Kidney (tissue), 14 donors: Measurements from ENCODE around the gene TIAM2. TPM values are rescaled to one million over a fixed set of nuclear protein-coding genes. Genes with fewer than 3 reads are reported as not detected.

Source experiments
- DNase-seq, 5 donors: peaks; one replicate each; pipeline ENCODE4 v3.0.0-alpha.2; 2013 to 2020
- FAIRE-seq: peaks from 2 replicates; lab custom pipeline; 2012; peaks lifted over from hg19 to GRCh38; lab: Jason Lieb, UNC
- H3K27ac ChIP-seq, 2 donors: one replicate each; pipeline ENCODE4 v1.7.0; 2013; ENCODE audit warnings: low read depth in 2 of 2, low read length in 2 of 2, inconsistent platforms in 1 of 2
- H3K27me3 ChIP-seq: one replicate; pipeline ENCODE4 v1.7.1; 2013; ENCODE audit warnings: low read length, inconsistent platforms; ENCODE audit not compliant: control insufficient read depth, insufficient read depth
- H3K36me3 ChIP-seq, 3 donors: one replicate each; pipeline versions ENCODE4 v1.7.0 to v1.7.1; 2013; ENCODE audit warnings: low read length in 3 of 3, control low read depth in 1 of 3, inconsistent platforms in 1 of 3; ENCODE audit not compliant: insufficient read depth in 3 of 3, control insufficient read depth in 2 of 3
- H3K4me1 ChIP-seq, 3 donors: one replicate each; pipeline versions ENCODE4 v1.7.0 to v1.7.1; 2013; ENCODE audit warnings: low read length in 3 of 3, inconsistent platforms in 1 of 3, low read depth in 1 of 3; ENCODE audit not compliant: control insufficient read depth in 2 of 3, insufficient read depth in 2 of 3
- H3K4me3 ChIP-seq, 3 donors: one replicate each; pipeline versions ENCODE4 v1.7.0 to v1.8.1; 2013; ENCODE audit warnings: low read length in 3 of 3, control low read depth in 1 of 3, inconsistent platforms in 1 of 3
- H3K9ac ChIP-seq, 3 donors: one replicate each; pipeline versions ENCODE4 v1.7.0 to v1.7.1; 2013; ENCODE audit warnings: low read length in 3 of 3, control low read depth in 1 of 3, inconsistent platforms in 1 of 3
- H3K9me3 ChIP-seq, 3 donors: one replicate each; pipeline versions ENCODE4 v1.7.0 to v1.7.1; 2013; ENCODE audit warnings: low read length in 3 of 3, control low read depth in 1 of 3, inconsistent platforms in 1 of 3; ENCODE audit not compliant: control insufficient read depth in 2 of 3, insufficient read depth in 1 of 3
- intact Hi-C: fragments of 100-400 bp; cut with DNase I; formaldehyde crosslinking; loops from one replicate; pipeline ENCODE4 v1.11.1; 2022
- polyA plus RNA-seq: library from polyadenylated mRNA; stranded (reverse); fragments of 350-450 nt; fragmentation: Illumina TruSeq; extraction: RNeasy Lipid Tissue Mini Kit (QIAGEN cat#74804); gene quantifications from one replicate; pipeline ENCODE4 v1.2.3, GENCODE V29; 2014; ENCODE audit warnings: low read depth, low replicate concordance; ENCODE audit not compliant: insufficient read depth
- total RNA-seq: library from RNA; stranded (reverse); fragmentation: NEBNext Ultra II Directional; extraction: Animal tissue kit (Norgen Biotek cat#: 25700); gene quantifications from one replicate; pipeline ENCODE4 v1.2.1, GENCODE V29; 2021
- TF ChIP-seq, protein P1 (sequence below): IDR thresholded peaks from 3 replicates; pipeline ENCODE4 v1.5.1; 2012; ENCODE audit warnings: mild to moderate bottlenecking, moderate library complexity, borderline replicate concordance; ENCODE audit not compliant: insufficient read depth; ENCODE audit errors: extremely low read depth
- donor health status: control.
- donor health status: control.
- donor health status: control.
- donor health status: control.
- donor health status: control.
- donor health status: DM: yes; HTN: yes; CAD: no.
- donor health status: Normal renal cell carcinoma (clear cell type).

Gene TIAM2
- total and polyA plus RNA-seq, 2 donors from 2014 or later: 6.8 to 7.6 TPM

DNA sequence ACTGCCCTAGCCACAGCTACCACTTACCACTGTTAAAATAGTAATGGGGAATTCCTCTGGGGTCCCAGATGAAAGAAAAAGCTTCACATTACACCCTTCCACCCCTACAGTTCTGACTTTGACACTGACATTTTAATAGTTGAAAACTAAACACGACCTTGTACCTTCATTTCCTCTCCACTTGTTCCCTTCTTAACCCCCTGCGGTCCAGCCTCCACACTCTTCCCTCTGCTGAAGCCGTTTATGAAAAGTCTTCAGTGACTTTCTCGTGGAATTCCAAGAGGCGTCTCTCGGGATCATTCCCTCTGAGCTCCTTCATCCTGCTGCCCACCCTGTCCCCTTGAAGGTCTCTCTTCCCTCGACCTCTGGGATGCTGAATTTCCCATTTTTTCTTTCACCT, 36.6 kb upstream of the TIAM2 start:
- Histone ChIP-seq H3K4me1 (no peaks in the 10 kb centered on the region), H3K27me3 (no peaks in the 10 kb centered on the region), H3K36me3 (no peaks in the 10 kb centered on the region), H3K4me3 (no peak overlapping the region), H3K9me3 (no peaks in the 10 kb centered on the region), H3K27ac (no peak overlapping the region), H3K9ac (no peak overlapping the region)
- TF ChIP-seq, protein P1, sequence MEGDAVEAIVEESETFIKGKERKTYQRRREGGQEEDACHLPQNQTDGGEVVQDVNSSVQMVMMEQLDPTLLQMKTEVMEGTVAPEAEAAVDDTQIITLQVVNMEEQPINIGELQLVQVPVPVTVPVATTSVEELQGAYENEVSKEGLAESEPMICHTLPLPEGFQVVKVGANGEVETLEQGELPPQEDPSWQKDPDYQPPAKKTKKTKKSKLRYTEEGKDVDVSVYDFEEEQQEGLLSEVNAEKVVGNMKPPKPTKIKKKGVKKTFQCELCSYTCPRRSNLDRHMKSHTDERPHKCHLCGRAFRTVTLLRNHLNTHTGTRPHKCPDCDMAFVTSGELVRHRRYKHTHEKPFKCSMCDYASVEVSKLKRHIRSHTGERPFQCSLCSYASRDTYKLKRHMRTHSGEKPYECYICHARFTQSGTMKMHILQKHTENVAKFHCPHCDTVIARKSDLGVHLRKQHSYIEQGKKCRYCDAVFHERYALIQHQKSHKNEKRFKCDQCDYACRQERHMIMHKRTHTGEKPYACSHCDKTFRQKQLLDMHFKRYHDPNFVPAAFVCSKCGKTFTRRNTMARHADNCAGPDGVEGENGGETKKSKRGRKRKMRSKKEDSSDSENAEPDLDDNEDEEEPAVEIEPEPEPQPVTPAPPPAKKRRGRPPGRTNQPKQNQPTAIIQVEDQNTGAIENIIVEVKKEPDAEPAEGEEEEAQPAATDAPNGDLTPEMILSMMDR: no peak
- no peak for FAIRE-seq
- peak in 1 of 5 donors; percentile 15 for DNase-seq
- intact Hi-C loops: no loop called here

DNA sequence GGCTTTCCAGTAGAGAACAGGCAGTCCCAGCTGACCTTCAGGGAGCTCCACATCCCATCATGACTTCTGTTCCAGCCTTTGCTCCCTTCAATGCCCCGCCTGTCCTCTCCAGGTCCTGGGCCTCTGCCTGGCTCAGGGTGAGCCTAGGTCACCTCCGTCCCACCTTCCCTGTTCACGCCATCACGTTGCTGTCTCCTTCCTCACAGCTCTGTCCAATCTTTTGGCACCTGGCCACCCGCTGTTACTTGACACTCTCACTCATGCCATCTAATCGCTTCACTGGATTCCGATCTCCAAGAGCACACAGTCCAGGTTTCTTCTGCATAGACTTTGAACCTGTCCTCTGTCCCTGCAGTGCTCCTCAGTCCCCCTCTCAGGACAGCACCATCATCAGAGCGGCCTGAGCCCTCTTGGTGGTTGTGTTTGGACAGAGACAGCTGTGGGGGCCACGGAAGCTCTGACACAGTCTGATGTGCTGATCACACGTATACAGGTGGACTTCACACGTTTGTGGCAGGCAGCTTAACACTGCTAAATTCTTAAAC, 34.7 kb upstream of the TIAM2 start:
- TF ChIP-seq, protein P1: no peak
- Histone ChIP-seq H3K4me1 (no peaks in the 10 kb centered on the region), H3K36me3 (no peaks in the 10 kb centered on the region), H3K9me3 (no peaks in the 10 kb centered on the region), H3K27me3 (no peaks in the 10 kb centered on the region), H3K9ac (no peak overlapping the region), H3K4me3 (no peak overlapping the region), H3K27ac (no peak overlapping the region)
- FAIRE-seq (no peak), DNase-seq (peak in 4 of 5 donors; percentile 48 to 73 (median 54))
- intact Hi-C loops: no loop called here

DNA sequence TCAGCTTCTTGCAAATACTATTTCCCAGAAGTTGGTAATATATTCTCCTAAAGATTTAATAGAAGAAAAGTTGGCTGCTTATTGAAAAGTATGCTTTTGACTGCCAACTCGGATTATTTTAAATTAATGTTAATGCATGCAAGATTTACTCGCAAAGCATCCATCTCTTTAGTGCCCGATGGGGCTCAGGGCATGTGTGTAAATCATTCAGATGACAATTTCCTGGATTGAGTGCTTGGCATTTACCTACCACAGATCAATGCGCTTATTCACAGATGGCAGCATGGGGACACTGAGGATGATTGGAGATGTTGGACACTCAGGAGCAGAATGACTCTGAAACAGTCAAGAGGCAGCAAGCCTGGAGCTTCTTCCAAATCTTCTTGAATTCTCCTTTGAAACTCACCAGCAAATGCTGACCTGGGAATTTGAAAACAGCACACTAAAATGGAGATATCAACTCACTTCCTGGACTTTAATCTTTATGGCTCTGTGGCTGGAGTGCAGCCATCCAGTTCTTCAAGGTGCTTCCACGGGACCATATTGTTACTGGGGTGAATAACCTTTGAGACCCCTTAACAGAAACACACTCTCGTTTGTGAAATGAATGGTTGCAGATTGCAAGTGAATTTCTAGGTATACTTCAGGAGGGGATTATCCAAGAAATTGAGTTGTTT, 34.1 kb upstream of the TIAM2 start:
- FAIRE-seq: no peak
- intact Hi-C loops: no loop called here
- H3K9ac ChIP-seq: no peak overlapping the region

More for the DNA sequence above, 34.1 kb upstream of the TIAM2 start:
- no peaks in the 10 kb centered on the region for H3K27me3 ChIP-seq
- DNase-seq: no peak
- H3K9me3 ChIP-seq: no peaks in the 10 kb centered on the region
- H3K27ac ChIP-seq: no peak overlapping the region
- H3K36me3 ChIP-seq: no peaks in the 10 kb centered on the region
- TF ChIP-seq, protein P1: no peak
- no peak overlapping the region for H3K4me3 ChIP-seq
- H3K4me1 ChIP-seq: no peaks in the 10 kb centered on the region
